Chondrocyte (in vitro differentiated cells): ENCODE measurements around the gene GRIP2. TPM values are rescaled to one million over a fixed set of nuclear protein-coding genes. Genes with fewer than 3 reads are reported as not detected.

ENCODE experiments used
- DNase-seq: peaks from one replicate; pipeline ENCODE4 v3.0.0; 2021; ENCODE audit warnings: mixed read lengths, low spot score
- H3K27ac Mint-ChIP-seq: one replicate; pipeline ENCODE4 v1.8.0; 2021; ENCODE audit warnings: mild to moderate bottlenecking, moderate library complexity, mixed read lengths; ENCODE audit not compliant: unreplicated experiment
- H3K27me3 Mint-ChIP-seq: 2 replicates; pipeline ENCODE4 v1.8.0; 2021; ENCODE audit warnings: low read depth, mixed read lengths
- H3K36me3 Mint-ChIP-seq: 2 replicates; pipeline ENCODE4 v1.8.0; 2021; ENCODE audit warnings: low read depth, mixed read lengths
- H3K4me1 Mint-ChIP-seq: 2 replicates; pipeline ENCODE4 v1.8.0; 2021; ENCODE audit warnings: low read depth, mild to moderate bottlenecking, mixed read lengths
- H3K4me3 Mint-ChIP-seq: one replicate; pipeline ENCODE4 v1.8.0; 2021; ENCODE audit warnings: mild to moderate bottlenecking, moderate library complexity, mixed read lengths; ENCODE audit not compliant: unreplicated experiment
- H3K9me3 Mint-ChIP-seq: 2 replicates; pipeline ENCODE4 v1.8.0; 2021; ENCODE audit warnings: low read depth, mixed read lengths
- CTCF ChIP-seq: fragments of 200-600 bp; sonication (generic); IDR thresholded peaks from 2 replicates; pipeline ENCODE4 v1.5.0; 2021; ENCODE audit warnings: antibody characterized with exemption, mild to moderate bottlenecking, moderate library complexity
- total RNA-seq: library from RNA; stranded (reverse); gene quantifications from 3 replicates; pipeline ENCODE4 v1.2.1, GENCODE V29; 2021

Gene GRIP2
- total RNA-seq, 1 donor from 2014 or later = 0.20 TPM

DNA sequence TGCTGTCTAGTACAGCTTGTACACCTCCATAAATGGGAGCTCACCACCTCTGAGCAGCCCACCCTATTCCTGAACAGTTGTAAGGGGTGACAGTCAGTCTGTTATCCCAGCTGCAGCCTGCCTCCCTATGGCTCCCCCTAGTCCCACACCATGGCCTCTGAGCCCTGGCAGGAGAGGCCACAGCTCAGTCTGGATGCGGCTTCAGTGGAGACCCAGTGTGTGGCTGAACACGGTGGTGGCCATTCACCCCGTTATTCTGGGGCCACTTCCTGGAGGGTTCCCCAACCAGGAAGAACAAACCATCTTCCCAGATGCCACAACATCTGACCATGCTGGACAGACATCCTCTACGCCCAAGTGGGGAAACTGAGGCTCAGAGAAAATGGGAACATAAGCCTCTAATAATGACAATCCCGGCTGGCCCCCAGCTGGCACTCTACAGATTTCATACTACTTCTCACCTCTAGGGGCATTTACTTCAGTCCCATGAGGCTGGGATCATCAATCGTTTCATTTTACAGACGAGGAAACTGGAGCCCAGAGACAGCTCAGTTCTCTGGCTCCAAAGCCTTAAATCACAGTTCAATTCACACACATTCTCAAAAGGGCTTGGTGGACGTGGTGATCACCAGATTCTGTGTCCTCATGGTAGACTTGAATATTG, 9.2 kb upstream of the GRIP2 start:
- Mint-ChIP-seq H3K4me3 (no peak overlapping the region), H3K4me1 (no peaks in the 10 kb centered on the region), H3K27ac (no peak overlapping the region), H3K27me3 (peaks cover 36% of the 10 kb centered on the region), H3K36me3 (no peaks in the 10 kb centered on the region), H3K9me3 (no peaks in the 10 kb centered on the region)
- TF ChIP-seq CTCF = peak; percentile 64
- DNase-seq = peak; percentile 28

GRCh38 chr3:14548321-14548729, 8.2 kb upstream of the GRIP2 start:
- no peak for DNase-seq
- no peak overlapping the region for H3K4me3 Mint-ChIP-seq
- peaks cover 34% of the 10 kb centered on the region for H3K27me3 Mint-ChIP-seq

DNA sequence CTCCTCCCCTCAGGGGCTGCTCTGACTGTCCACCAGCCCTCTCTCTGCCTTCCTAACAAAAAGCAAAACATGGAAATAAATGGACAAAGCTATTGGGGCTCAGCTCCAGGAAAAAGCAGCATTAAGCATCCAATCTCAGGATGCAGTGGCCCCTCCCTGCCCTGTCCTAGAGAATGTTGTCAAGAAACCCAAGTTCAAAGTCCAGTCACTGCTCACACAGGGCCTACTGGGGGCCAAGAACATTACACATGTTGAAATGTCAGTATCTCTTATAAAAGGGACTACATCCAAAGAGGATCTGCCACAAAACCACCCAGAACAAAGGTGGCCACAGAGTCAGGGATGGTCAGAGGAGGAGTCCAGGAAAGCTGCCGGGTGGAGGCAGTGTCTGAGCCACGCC, 7.6 kb upstream of the GRIP2 start:
- H3K9me3 Mint-ChIP-seq = no peaks in the 10 kb centered on the region
- no peak overlapping the region for H3K27ac Mint-ChIP-seq
- H3K36me3 Mint-ChIP-seq = no peaks in the 10 kb centered on the region
- H3K27me3 Mint-ChIP-seq = peaks cover 36% of the 10 kb centered on the region
- no peak for TF ChIP-seq CTCF
- H3K4me1 Mint-ChIP-seq = no peaks in the 10 kb centered on the region
- peak; percentile 18 for DNase-seq
- no peak overlapping the region for H3K4me3 Mint-ChIP-seq

More at GRCh38 chr3:14548321-14548729, 8.2 kb upstream of the GRIP2 start:
- peak; percentile 86 for TF ChIP-seq CTCF
- H3K9me3 Mint-ChIP-seq = no peaks in the 10 kb centered on the region
- no peaks in the 10 kb centered on the region for H3K4me1 Mint-ChIP-seq
- no peak overlapping the region for H3K27ac Mint-ChIP-seq
- H3K36me3 Mint-ChIP-seq = no peaks in the 10 kb centered on the region

- Mint-ChIP-seq H3K27ac (no peak overlapping the region), H3K4me1 (no peaks in the 10 kb centered on the region), H3K27me3 (peaks cover 29% of the 10 kb centered on the region), H3K4me3 (no peak overlapping the region), H3K9me3 (no peaks in the 10 kb centered on the region), H3K36me3 (no peaks in the 10 kb centered on the region)
- DNase-seq = peak; percentile 48
- TF ChIP-seq CTCF = no peak
Observed at GRCh38 chr3:14546041-14546440, 5.9 kb upstream of the GRIP2 start.

- no peaks in the 10 kb centered on the region for H3K4me1 Mint-ChIP-seq
Observed at GRCh38 chr3:14545251-14545635, 5.1 kb upstream of the GRIP2 start.

More at GRCh38 chr3:14545251-14545635, 5.1 kb upstream of the GRIP2 start:
- H3K27me3 Mint-ChIP-seq = peaks cover 29% of the 10 kb centered on the region
- TF ChIP-seq CTCF = no peak
- no peak overlapping the region for H3K27ac Mint-ChIP-seq
- H3K36me3 Mint-ChIP-seq = no peaks in the 10 kb centered on the region
- peak; percentile 62 for DNase-seq
- H3K4me3 Mint-ChIP-seq = no peak overlapping the region
- H3K9me3 Mint-ChIP-seq = no peaks in the 10 kb centered on the region
